CD4-positive, alpha-beta T cell treated with Interleukin-21 for 1 hour (primary cell): ENCODE data around the gene GMDS.

ENCODE experiments used
- DNase-seq: peaks from one replicate; pipeline ENCODE4 v3.0.0-alpha.2; 2020

The GMDS gene

DNA sequence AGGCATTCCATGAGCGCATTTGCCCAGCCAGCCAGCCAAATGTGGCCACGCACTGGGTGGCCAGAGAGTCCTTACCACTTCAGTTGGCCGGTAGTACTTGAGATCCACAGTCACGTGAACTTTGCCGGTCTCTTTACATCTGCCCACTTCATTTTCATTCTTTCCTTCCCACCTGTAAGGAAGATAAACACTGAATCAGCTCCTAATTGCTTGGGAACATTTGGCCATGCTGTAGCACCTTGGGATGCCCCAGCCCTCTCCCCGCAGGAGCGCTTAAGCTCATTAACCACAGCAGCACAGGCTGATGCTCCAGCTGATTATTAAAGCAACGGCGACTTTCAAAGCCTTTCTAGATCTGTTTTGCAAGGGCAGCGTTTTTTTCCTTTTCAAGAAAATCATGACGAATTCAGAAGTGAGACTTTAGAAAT, 519.0 kb downstream of the GMDS start:
- DNase-seq: no peak

DNA sequence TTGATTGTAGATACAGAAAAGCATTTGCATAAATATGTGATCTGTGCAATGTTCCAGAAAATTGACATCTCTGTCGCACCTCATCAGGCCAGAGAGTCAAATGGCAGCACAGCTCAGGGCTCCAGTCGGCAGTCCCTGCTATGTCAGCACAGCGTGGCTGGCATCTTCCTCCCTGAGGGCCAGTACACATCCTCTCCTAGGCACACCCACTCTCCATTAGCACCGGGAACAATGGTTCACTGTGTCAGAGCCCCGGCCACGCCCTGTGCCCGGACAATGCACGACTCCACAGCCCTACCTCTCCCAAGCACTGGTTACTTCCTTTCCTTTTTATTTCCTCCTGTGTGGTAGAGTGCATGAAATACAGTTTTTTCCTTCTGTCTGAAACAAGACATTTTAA, 520.8 kb downstream of the GMDS start:
- no peak for DNase-seq

DNA sequence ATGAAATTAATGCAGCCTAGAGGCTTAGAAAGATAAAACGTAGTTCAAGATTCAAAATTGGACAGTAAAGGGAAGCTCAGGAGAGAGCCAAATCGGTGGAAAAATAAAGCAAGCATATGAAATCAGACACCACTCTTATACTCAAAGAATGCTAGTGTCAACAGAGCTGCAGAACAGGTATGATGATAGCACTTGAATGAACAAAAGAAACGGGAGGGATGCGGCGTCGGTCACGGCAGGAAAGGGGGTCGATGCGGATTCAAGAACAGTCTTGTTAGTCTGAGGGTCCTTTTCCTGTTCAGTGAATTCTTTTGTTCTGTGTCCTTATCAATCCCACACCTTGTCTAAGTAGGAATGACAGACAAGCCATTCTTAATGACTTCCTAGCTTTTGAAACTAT, 521.3 kb downstream of the GMDS start:
- DNase-seq: no peak

DNA sequence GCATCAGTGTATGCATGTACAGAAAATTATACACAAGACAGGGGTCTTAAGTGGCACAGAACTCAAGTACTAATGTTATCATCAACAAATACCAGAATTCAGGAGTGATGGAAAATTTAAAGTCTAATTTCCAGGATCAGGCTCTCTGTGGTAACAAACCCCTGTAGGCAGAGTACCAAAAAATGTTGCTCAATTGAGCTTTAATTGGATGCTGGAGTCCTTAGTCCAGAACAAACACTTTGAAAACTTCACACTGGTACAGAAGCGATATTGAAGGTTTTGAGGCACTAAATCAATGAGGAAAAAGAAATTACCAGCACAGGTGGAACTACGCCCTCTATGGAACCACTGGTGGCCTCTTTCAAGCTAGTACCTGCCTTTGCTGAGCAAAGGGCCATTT, 522.6 kb downstream of the GMDS start:
- no peak for DNase-seq

DNA sequence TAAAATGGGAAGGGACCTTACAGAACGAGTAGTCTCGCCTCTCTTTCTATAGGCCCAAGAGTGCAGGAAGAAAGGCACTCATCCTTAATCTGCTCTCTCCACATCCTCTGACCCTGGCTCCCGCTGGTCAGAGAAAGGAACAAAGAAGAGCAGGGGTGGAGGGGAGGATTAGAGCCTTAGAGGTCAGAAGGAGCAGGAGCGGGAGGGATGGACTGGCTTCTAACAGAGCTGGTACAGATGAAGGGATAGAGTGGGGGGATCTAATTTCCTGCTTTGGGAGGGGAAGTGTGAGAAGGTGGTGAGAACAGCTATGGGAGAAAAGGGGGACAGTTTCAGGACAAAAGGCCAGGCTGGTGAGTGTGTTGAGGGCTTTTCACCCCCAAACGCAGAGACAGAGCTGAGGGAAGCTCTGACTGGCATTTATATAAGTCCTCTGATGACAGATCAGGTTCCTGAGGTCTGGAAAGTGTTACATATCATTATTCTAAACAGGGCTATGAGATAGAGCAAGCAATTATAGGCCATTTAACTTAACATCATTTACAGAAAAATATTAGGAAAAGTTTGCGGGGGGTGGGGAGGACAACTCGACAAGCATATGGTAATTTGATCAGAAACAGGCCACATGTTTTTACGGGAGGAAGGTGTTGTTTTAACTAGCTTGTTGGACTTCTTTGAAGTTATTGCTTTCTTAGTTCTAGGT, 524.6 kb downstream of the GMDS start:
- no peak for DNase-seq

DNA sequence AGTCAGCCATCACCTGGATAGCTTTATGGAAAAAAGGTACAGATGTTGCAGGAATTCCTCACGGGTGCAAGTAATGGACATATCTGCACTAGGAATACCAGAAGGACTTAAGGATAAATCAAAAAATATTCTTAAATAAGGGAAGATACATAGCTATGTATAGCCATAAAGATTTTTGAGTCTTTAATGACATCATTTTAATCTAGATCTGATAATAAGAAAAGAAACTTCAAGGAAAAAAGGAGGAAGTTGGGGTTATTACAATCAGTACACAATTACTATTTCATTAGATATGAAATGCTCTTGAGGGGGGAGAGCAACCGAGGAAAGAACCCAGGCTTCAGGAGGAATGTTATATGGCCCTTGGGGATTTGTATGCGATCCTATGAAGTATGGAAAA, 525.5 kb downstream of the GMDS start:
- no peak for DNase-seq

DNA sequence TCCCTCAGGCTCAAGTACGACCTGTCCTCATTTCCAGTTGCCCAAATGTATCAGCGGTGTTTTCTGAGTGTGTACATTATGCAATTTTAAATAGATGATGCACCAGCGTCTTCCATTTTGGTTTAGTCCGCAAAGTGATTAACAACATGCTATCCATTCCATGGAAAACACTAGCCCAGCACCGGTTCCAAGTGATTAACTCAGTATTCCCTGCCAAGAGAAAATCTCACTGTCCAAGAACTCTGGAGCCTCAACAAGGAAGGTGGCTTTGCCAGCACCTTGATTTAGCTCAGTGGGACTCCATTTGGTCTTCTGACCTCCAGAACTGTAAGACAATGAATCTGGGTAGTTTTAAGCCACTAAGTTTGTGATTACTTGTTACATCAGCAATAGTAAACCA, 528.5 kb downstream of the GMDS start:
- no peak for DNase-seq

DNA sequence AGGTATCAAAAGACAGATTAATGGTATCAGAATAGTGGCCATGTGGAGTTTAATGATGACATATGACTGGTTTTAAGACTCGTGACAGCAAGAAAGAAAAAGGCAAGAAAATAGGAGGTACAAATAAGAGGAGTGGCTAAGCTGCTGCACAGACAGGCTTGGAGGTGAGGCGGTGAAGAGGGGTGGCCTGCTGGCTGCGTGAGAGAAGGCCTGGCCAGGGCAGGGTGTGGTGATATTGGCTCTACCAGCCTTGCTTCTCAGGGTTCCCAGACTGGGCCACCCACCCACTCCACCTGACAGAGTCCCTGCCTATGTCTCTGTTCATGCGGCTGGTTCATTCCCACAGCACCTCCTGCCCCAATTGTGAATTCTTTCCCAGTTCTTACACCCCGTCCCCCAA, 529.0 kb downstream of the GMDS start:
- DNase-seq: no peak

DNA sequence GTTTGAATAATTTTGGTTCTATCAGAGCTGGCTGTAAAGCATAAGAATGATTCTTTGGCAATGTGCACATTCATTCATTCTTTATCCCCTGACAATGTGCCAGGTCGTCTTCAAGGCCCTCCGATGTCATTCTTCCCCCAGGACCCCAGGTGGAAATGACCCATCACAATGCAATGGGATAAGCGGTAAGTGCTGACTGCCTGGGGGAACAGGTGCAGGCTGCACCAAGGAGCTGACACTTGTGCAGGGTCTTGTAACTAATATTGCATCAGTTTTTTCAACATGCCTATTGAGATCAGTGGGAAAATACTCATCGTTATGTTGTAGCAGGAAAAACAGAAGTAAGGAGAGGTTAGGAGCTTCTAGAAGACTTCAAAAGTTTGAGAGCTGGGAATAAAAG, 530.1 kb downstream of the GMDS start:
- no peak for DNase-seq

DNA sequence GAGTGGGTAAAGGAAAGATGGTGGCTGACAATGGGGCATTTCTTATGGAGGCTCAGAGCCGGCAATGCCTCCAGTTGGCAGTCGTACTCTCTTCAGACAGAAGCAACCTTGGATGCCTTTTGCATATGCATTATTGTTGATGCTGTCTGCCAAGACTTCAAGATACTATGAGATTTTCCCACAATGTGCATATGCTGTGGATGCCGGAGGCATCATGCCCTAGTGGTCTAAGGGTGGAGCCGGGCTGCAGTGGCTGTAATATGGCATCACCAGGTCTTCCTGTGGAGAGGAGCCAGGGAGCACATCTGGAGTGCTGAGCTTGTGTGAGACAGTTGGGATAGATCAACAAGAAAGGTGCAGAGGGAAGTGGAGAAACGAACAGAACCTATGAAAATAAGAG, 530.8 kb downstream of the GMDS start:
- no peak for DNase-seq

DNA sequence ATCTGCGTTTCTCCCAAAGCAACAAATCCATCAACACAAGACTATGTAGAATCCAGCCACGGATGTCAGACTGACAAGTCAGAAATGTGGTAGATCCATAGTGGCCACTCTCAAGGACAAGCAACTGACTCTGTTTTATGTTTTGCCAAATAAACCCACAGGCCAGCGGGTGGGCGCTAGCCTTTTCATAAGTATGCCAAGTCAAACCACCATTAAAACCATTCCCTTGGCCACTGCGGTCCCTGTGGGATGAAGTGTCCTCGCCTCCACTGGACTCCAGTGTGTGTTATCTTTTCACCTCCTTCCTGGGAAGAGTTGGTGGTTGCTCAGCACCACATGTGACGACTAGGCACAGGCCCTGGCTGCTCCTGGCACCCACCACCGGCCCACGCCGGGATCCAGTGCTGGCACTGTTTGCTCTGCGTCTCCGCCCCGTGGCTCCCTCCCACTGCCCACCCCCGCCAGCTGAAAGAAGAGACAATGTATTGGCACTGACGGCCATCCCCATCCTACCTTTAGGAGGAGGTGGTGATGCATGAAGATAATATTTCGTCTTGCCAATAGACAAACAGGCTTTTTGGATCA, 532.3 kb downstream of the GMDS start:
- DNase-seq: no peak

DNA sequence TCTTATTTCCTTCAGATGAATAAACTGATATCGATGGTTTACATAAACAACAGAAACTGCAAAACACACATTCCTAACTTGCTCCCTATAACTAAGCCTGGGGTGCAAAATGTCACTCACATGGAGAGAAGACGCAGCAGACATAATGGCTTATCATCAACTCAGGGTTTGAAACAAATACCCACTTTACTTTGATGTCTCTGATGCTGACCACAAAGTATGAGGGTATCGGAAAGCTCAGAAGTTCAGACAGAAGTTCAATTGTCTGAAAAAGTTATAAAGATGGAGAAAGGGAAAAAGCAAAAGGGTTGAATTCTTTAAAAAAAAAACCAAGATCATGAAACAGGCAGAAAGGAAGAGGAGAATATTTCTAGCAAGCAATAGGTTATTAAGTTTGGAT, 533.0 kb downstream of the GMDS start:
- DNase-seq: no peak

DNA sequence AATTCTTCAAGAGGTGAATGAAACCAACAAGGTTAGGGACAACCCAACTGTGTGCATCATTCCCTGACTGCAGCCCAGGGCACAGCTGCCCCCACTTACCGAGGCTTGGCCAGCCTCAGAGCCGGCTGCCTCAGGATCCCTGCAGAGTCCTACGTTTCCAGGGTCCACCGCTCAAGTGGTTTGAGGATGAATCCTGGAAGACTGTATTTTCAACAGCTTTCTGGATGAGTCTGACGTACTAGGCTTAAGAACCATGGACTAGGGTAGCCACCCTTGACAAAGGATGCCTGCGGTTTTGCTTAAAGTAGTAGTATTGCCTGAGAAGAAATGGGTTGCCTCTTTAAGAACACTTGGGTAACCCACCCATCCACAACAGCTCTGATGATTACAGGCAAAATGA, 534.3 kb downstream of the GMDS start:
- DNase-seq: no peak

DNA sequence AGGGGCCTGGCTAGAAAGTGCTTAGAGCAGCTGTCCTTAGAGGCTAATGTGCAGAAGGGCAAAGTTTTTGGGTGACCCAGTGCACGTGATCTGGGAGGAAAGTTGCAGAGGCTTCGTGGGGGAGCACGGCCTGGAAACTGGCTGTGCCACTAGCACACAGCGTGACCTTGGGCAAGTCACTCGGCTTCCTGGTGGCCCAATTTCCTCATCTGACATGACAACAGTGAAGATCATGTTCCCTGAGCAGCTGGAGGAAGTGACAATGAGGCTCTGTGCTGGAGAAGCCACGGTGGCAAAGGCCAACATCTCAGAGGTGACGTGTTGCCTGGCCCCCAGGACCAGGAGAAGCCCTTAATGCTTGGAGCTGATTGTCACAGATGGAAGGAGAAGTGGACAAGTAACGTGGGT, 536.2 kb downstream of the GMDS start:
- DNase-seq: no peak

DNA sequence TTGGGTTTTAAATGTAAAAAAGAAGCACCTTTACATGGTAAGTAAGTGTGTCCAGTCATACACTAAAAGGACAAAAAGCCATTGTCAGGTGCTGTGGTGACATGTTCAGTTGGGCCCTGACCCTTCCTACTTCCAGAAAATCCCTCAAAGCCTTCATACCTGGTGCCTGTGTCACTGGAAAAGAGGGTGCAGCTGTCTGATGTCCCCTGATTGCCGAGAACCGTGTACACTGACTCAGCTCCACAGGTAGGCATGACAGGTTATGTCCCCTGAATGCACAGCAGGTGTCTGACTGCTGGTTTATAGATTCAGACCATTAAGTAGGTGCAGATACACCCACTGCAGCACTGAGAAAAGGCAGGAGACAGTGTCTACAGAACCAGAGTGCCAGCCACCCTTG, 536.6 kb downstream of the GMDS start:
- no peak for DNase-seq

DNA sequence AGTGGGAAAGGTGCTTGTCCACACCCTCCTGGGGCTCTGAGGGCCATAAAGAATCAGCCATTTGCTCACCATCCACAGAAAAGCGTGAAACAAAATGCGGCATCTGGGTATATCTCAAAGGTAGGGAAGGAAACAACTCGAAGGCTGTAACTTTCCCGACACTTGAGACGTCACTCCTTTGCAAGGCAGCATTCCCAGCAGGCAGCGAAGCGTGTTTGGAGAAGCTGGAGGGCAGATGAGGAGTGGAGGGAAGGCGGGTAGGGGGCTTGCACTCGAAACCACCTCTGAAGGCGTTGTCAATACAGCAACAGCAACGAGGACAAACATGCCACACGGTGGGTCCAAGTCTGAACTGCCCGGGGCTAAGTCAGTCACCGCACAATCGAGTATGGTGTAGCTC, 537.3 kb downstream of the GMDS start:
- DNase-seq: no peak

DNA sequence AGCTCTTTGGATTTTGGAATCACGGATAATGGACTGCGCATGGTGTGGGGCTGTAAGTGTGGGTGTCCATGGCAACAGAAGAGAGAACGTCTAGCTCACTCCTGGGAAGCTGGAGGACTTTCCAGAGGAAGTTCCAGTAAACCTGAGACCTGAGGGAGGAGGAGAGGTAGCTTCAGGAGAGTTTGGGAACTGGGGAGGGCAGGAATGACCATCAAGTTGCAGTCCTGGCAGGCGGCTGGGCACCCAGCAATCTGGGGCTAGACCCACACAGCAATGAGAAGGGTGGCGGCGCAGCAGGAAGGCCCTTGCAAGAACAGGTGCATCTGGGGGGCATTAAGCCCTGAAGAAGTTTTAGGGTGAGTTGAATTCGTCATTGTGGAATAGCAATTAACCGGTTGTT, 539.8 kb downstream of the GMDS start:
- DNase-seq: no peak

DNA sequence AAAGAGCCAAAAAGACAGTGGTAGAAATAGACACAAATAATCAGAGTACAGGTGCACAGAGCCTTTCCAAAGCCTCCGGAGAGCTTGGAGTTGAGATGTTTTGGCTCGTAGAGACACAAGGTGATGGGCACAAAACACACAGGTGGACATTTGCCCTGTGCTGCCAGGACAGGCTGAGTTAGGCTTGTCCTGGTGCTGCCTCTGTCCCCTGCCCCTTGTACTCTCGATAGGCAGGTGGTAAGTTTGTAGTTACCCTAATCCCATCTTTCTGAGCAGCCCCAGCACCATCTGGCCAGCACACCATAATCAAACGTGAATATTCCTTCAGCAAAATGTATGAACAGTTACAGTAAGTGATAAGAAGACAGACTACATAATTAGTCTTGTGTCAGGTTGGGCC, 540.2 kb downstream of the GMDS start:
- no peak for DNase-seq

DNA sequence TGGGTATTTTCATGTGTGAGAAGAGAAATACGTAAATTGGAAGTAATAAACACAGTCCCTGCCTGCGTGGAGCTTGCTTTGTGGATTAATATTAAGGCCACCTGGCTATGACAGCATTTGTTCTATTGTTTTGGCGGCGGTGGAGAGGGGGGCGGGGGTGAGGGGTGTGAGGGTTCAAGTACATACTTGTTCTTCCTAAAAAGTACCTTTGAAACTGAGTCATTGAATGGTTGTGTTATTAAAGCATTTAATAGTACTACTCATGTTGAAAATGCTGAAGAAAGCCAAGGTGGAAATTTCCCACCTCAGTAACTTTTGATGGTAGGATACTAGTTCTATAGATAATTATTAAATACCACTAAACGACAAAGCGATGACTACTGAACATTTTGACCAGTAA, 540.7 kb downstream of the GMDS start:
- no peak for DNase-seq

DNA sequence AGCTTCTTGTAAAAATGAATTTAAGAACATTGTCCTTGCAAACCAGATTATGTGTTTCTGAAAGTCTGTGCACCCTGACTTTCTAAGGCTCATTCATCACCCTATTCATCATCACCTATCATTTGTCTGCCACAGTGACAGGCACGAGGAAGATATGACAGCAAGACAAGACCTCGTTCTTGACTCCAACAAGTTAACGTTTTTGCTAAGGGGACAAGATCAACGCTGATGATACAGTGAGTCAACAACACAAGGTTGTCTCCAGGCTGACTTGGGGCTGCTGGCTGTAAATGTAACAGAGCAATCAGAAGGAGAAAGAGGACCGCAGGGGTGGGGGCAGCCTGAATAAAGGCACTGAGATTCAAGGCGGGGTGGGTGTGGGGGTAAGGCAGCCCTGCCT, 541.5 kb downstream of the GMDS start:
- no peak for DNase-seq

DNA sequence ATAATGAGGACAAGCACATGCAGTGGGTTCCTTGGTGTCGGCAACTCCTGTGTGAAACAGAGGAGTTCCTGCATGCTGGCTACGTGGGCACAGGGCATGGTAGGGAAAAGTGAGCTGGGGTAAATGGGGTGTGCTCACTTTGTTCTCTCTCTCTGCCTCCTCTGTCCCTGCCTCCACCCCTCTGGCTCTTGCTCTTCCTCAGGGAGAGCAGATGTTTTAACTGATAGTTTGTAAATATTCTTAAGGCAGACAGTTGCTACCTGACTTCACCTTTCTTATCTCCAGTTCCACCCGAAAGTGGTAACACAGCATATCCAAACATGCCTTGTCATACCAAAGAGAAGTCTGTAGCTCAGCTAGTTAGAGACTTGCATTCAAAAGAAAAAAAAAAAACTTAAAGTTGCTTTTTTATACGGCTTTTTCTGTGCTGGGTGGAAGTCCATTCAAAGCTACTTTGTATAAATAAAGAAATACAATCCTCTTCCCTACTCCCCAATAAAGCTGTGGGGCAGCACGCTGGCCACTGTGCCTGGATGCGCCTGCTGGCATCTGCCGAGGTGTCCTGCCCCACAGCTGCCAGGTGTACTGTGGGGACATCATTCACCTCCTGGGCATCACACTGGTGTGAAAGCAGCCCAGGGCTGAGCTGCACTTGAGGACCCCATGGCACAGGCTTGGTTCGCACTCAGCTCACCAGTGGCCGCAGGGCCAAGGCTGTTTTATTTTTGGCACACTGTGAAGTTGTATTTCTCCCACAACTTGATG, 542.1 kb downstream of the GMDS start:
- no peak for DNase-seq

DNA sequence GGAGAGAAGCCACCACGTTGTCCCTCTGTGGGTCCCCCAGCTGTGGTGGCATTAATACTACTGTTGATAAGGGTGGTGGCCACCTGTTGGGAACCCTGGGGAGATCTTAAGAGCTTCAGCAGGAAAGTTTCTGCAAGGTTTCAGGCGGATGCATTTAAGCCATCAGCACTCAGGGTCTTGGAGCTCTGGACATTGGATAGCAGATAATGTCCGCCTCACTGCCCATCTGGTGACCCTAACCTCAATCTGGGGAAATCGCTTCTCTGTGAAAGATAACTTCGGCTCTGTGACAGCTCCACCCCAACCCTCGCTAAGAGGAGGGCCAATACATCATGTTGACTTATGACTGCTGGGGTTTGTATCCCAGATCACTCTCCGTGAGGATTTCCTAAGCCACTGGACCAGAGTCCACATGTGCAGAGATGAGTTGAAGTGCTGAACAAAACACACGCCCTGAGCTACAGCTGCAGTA, 542.8 kb downstream of the GMDS start:
- no peak for DNase-seq

DNA sequence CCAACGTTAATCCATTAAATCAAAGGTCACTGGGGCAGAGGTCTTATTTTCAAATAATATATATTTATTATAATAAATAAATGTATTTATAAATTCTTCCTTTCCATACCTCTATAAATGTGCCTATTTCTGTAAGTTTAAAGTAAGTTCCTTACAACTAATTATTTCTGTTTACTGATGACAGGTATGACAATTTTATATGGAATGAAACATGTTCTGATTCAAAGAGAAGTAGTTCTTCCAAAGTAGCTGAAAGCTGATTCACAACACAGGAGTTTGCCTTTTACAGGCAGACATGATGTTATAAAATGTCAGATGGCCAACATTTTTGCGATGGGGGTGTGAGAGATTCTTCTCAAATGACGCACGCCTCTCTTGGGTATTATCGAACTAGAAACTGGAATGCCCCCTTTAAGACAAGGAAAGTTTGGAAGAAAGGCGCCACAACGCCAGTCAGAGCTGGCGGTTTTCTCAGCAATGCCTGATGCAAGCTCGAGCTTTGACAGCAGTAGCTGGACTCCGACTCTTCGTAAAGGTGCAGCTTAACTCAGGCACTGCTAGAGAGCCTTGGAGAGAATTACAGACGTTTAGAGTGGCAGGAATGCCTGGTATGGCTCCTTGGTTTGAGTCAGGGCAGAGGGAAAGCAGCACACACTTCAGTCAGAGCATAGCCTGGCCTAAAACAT, 543.6 kb downstream of the GMDS start:
- no peak for DNase-seq
